Stomach (tissue), 4 donors: ENCODE measurements around the gene LRP11.
"Not testable (repeated sequence)": the region's sequence is repeated elsewhere in the genome, so short reads cannot be mapped to it uniquely, and the experiment has no call there.

ENCODE experiments used
- CTCF ChIP-seq, 7 experiments: fragments of 450-650 bp in 4 of 7; fragments of 200-600 bp in 3 of 7; sonication (generic) in 3 of 7; IDR thresholded peaks; one replicate each; pipeline ENCODE4 v1.5.1; 2016 to 2019; ENCODE audit warnings: antibody characterized with exemption in 7 of 7, control low read depth in 2 of 7, mild to moderate bottlenecking in 1 of 7
- POLR2A ChIP-seq, 4 donors: fragments of 450-650 bp; IDR thresholded peaks; one replicate each; pipeline ENCODE4 v1.6.1; 2016; ENCODE audit warnings: antibody characterized with exemption in 4 of 4, control low read depth in 2 of 4, mild to moderate bottlenecking in 1 of 4, moderate library complexity in 1 of 4
- POLR2AphosphoS5 ChIP-seq, 3 donors: sonication (generic); formaldehyde crosslinking; IDR thresholded peaks; one replicate each; pipeline ENCODE4 v1.6.1; 2016; ENCODE audit warnings: antibody characterized with exemption in 3 of 3

GRCh38 chr6:149844036-149844435 lies 20.1 kb downstream of the LRP11 start:
- not testable (repeated sequence) for TF ChIP-seq POLR2A, CTCF, POLR2AphosphoS5 (IDR thresholded peaks at IDR 0.05)
